Measurements from ENCODE around the gene PARD3. TPM values are rescaled to one million over a fixed set of nuclear protein-coding genes. Genes with fewer than 3 reads are reported as not detected.
A peak's percentile ranks its signal among the peaks of the same experiment; 100 is the strongest.

Gene PARD3
- total RNA-seq, 1 donor from 2014 or later, result 34.1 TPM

DNA sequence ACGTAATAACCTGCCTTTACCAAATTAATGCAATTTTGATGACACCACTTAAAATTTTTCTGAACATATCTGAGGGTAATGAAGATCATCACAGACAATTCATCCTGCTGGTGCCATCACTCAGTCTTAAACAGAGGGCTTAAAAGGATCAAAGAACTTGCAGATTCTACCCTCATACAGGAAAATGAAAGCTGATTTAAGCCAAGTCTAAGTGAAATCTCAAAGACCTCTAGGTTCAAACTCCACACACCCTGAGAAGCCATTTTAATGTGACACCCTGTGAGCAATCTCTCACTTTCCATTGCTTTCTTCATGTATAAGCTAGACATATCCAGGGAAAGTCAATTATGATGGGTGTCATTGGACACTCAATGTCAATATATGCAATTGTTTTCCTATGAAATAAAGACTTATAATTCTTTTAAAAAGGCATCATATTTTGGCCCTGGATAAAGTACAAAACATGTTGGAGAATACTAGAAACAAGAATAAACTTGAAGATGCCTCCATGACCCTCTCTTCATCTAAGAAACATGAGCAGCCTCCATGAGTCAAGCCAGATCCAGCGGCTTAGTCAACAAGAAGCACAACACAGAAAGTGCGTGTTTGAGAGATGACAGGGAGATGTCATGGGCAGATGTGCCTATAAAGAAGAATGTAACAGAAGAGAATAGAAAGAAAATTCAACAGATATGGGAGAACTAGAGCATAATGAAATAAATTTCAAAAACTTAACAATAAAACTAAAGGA, 291.9 kb downstream of the PARD3 start:
- ATAC-seq (no peak), DNase-seq (no peak)
- H3K9me3 ChIP-seq, result no peaks in the 10 kb centered on the region
- H3K4me3 ChIP-seq, result no peak overlapping the region
- H3K4me1 ChIP-seq, result peaks cover 16% of the 10 kb centered on the region
- TF ChIP-seq CTCF (IDR thresholded peaks at IDR 0.05), result no peak
- H3K27ac ChIP-seq, result no peak overlapping the region
- H3K36me3 ChIP-seq, result no peaks in the 10 kb centered on the region
- intact Hi-C loops (cut with DNase I), result no loop called here
- no peaks in the 10 kb centered on the region for H3K27me3 ChIP-seq (ENCODE audit: low read depth)

- H3K4me1 ChIP-seq, result peaks cover 10% of the 10 kb centered on the region
- peak; percentile 39 for TF ChIP-seq CTCF (IDR thresholded peaks at IDR 0.05)
- H3K27ac ChIP-seq, result no peak overlapping the region
- DNase-seq, result no peak
- H3K36me3 ChIP-seq, result no peaks in the 10 kb centered on the region
- no peak for ATAC-seq
- H3K4me3 ChIP-seq, result no peak overlapping the region
- no peaks in the 10 kb centered on the region for H3K27me3 ChIP-seq (ENCODE audit: low read depth)
- intact Hi-C loops (cut with DNase I), result no loop called here
- no peaks in the 10 kb centered on the region for H3K9me3 ChIP-seq
Measured at GRCh38 chr10:34522546-34522945, 292.6 kb downstream of the PARD3 start.

GRCh38 chr10:34520510-34520909, 294.6 kb downstream of the PARD3 start:
- Histone ChIP-seq H3K27me3 (ENCODE audit: low read depth) (no peaks in the 10 kb centered on the region), H3K36me3 (no peaks in the 10 kb centered on the region), H3K4me1 (no peaks in the 10 kb centered on the region), H3K9me3 (no peaks in the 10 kb centered on the region), H3K4me3 (no peak overlapping the region), H3K27ac (no peak overlapping the region)
- no peak for TF ChIP-seq CTCF (IDR thresholded peaks at IDR 0.05)
- intact Hi-C loops (cut with DNase I), result no loop called here
- DNase-seq (no peak), ATAC-seq (no peak)

DNA sequence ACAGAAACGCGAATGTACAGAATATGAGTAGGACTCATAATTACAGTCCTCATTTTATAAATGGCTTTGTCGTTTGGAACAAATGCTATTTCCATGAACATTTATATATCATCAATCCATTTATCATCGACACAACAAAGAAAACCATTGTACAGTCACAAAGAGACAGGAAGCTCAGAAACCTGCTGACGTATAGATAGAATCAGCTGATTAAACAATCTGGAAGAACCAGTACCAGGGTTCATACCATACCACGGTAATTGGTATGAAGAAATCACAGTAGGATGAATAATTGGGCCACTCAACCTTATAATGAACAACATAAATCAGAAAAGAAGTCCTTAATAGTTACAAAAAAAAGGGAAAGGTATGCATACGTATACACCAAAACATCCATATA, 295.0 kb downstream of the PARD3 start:
- Histone ChIP-seq H3K36me3 (peaks cover 3% of the 10 kb centered on the region), H3K9me3 (no peaks in the 10 kb centered on the region), H3K27me3 (ENCODE audit: low read depth) (no peaks in the 10 kb centered on the region), H3K27ac (no peak overlapping the region), H3K4me3 (no peak overlapping the region), H3K4me1 (no peaks in the 10 kb centered on the region)
- intact Hi-C loops (cut with DNase I), result no loop called here
- ATAC-seq (no peak), DNase-seq (no peak)
- no peak for TF ChIP-seq CTCF (IDR thresholded peaks at IDR 0.05)

GRCh38 chr10:34514290-34514689, 300.8 kb downstream of the PARD3 start:
- Histone ChIP-seq H3K4me1 (no peaks in the 10 kb centered on the region), H3K9me3 (no peaks in the 10 kb centered on the region), H3K36me3 (peaks cover 6% of the 10 kb centered on the region), H3K27me3 (ENCODE audit: low read depth) (no peaks in the 10 kb centered on the region), H3K4me3 (no peak overlapping the region), H3K27ac (no peak overlapping the region)
- no peak for ATAC-seq
- intact Hi-C loops (cut with DNase I), result no loop called here
- DNase-seq, result no peak
- TF ChIP-seq CTCF (IDR thresholded peaks at IDR 0.05), result no peak

Measured in lower lobe of right lung (tissue), 2 donors.